Mammary epithelial cell (primary cell): ENCODE data around the gene TRNP1.

Experiments used
- EZH2 ChIP-seq: IDR thresholded peaks from 2 replicates; pipeline ENCODE4 v1.6.1; 2012; ENCODE audit warnings: low read length, inconsistent platforms, borderline replicate concordance
- TF ChIP-seq, protein P1 (sequence below), 2 donors: IDR thresholded peaks in 1 of 2; conservative IDR thresholded peaks in 1 of 2; 2 replicates each; pipeline ENCODE4 v1.5.1; 2011 to 2012; ENCODE audit warnings: inconsistent platforms in 2 of 2, low read length in 2 of 2, mild to moderate bottlenecking in 2 of 2, control low read depth in 1 of 2, low read depth in 1 of 2; ENCODE audit not compliant: insufficient read depth in 1 of 2; ENCODE audit errors: extremely low read depth in 1 of 2

DNA sequence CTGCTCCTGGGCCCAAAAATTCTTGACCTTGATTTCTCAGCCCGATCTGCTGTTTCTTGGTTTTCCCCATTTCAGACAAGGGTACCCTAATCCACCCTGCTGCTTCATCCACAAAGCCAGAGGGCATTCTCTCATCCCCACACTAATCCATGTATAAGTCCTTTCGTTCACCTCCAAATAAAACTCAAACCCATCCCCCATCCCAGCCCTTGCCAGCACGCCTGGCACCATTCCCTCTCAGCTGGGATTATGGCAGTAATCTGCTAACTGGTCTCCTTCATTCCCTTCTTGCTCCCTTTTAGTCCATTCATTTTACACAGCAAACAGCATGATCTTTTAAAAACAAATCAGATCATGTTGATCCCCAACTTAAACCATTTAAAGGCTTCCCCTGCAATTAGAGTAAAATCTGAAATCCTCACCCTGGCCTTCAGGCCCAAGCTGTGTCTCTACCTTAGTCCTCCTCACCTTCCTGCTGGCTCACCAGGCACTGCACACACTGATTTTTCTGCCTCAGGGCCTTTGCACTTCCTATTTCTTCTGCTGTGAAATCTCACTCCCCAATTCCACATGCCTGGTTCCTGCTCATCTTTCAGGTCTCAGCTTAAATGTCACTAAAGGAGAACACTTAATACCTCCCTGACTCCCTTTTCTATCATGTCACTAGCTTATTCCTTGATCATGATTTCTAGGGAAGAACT lies 12.2 kb upstream of the TRNP1 start:
- TF ChIP-seq, protein P1, sequence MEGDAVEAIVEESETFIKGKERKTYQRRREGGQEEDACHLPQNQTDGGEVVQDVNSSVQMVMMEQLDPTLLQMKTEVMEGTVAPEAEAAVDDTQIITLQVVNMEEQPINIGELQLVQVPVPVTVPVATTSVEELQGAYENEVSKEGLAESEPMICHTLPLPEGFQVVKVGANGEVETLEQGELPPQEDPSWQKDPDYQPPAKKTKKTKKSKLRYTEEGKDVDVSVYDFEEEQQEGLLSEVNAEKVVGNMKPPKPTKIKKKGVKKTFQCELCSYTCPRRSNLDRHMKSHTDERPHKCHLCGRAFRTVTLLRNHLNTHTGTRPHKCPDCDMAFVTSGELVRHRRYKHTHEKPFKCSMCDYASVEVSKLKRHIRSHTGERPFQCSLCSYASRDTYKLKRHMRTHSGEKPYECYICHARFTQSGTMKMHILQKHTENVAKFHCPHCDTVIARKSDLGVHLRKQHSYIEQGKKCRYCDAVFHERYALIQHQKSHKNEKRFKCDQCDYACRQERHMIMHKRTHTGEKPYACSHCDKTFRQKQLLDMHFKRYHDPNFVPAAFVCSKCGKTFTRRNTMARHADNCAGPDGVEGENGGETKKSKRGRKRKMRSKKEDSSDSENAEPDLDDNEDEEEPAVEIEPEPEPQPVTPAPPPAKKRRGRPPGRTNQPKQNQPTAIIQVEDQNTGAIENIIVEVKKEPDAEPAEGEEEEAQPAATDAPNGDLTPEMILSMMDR (conservative IDR thresholded peaks at IDR 0.05 in 1 of 2, IDR thresholded peaks at IDR 0.05 in 1 of 2; ENCODE audit: extremely low read depth in 1 of 2, insufficient read depth in 1 of 2, low read depth in 1 of 2, low read length in 2 of 2) = no peak
- no peak for TF ChIP-seq EZH2
